HG03045 (cell line): ENCODE results near the gene DGKA.
A peak's percentile ranks its signal among the peaks of the same experiment; 100 is the strongest.
"Not testable (repeated sequence)": the region's sequence is repeated elsewhere in the genome, so short reads cannot be mapped to it uniquely, and the experiment has no call there.

Source experiments
- ATAC-seq: cut with Tn5 transposase; IDR thresholded peaks from one replicate; pipeline ENCODE4 v1.9.1; 2021; ENCODE audit warnings: mild to moderate bottlenecking, moderate library complexity; ENCODE audit not compliant: unreplicated experiment

DGKA gene

DNA sequence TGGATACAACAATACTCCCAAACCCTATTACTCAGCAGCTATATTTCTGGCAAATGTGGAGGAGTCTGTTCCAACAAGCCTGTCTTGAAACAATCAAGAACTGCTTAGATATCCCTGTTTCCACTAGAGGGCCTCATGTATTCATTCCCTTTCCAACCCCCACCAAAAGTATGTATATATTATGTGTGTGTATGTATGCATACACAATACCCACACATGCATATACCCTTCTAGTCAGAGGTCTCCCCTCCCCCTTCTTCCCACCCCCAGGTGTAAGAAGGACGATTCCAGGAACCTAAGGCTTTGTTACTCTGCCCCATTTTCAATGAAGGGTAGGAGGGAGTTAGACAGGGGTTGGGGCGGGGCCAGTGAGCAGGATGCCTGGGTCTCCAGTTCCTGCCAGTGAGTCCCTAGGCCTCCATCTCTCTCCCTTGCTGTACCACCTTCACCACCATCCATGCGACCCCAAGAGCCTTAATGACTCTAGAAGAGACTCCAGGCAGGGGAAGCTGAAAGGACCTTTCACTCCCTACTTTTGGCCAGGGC, at the start of gene DGKA:
DGKA (plus strand) TSS at position 392 of the 546 bp plus-strand sequence. CDS start 5,342 bp downstream, outside the sequence.
- ATAC-seq: no peak

GRCh38 chr12:55885113-55885512, 45.8 kb upstream of the DGKA start:
- no peak for ATAC-seq

- no peak for ATAC-seq
These were observed 39.7 kb upstream of the DGKA start for GRCh38 chr12:55891310-55891709.

- ATAC-seq: no peak
These were observed 37.2 kb upstream of the DGKA start for GRCh38 chr12:55893723-55894122.

- no peak for ATAC-seq
These were observed 31.9 kb upstream of the DGKA start for GRCh38 chr12:55899082-55899481.

DNA sequence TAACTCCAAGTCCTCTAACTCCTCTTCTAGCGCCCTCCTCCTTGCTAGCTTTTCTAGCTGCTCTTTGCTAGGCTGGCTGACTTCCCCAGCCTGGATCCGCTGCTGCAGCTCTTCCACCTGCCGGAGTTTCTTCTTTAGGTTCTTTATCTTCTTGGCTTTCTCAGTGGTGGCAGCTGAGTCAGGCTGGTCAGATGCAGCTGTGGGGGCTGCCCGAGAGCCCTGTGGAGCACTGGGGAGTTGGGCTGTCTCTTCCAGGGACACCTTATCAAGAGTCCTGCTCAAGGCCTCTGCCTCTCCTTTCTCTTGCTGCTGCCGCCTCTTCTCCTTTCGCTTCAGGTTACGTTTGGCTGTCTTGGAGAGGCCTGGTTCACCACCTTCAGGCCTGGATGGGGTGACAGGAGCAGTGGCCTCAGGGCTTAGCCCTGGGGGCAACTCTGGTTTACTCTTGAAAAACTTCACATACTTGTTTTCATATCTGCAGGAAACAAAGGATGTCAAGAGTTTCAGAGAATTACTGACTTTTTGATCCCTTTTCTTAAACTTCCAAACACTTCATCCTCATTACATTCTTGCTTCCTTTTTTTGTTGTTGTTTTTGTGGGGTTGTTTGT, 29.0 kb upstream of the DGKA start:
- no peak for ATAC-seq

DNA sequence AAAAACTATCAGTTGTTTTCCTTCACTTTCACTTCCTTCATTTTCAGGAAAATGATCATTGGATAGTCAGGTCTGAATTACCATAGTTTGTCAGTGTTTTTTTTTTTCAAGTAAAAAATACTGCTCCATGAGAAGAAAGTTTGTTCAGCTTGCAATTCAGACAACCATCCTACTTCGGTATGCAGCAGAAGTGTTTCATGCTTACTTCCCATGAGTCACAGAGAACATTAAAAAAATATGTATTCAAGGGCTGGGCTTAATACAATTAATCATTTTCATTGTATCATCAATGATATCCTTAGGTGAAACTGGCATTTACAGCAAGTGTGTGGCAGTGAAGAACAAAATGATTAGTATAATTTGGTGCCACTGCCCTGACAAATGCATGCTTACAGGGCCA, 24.9 kb upstream of the DGKA start:
- no peak for ATAC-seq

DNA sequence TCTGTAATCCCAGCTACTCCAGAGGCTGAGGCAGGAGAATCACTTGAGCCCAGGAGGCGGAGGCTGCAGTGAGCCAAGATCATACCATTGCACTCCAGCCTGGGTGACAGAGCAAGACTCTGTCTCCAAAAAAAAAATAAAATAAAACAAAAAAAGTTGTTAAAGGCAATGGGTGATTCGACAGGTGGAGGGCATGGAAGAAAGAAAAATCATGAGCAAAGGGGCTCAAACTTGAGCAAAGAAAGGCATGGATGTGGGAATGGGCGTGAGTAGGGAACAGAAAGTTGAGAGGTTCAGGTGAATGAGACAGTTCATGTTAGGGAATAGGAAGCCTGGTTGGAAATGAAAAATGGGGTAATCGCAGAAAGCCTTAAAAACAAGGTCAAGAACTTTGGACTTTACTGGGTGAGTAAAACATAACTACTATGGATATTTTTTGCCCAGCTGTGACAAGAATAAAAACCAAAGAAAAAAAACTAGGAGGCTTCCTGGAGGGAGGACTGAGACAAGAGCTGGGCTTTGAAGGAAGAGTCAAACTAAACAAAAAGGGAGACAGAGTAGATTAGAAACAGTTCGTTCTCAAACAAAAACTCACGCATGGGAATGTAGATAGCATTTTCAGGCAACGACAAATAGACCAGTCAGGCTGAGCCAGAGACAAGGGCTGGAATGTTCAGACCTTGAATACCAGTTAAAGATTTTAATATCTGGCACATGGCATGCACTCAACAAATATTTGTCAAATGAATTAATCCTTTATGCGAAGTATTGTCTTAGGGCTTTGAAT, 22.0 kb upstream of the DGKA start:
- no peak for ATAC-seq

GRCh38 chr12:55909513-55909884, 21.5 kb upstream of the DGKA start:
- no peak for ATAC-seq

DNA sequence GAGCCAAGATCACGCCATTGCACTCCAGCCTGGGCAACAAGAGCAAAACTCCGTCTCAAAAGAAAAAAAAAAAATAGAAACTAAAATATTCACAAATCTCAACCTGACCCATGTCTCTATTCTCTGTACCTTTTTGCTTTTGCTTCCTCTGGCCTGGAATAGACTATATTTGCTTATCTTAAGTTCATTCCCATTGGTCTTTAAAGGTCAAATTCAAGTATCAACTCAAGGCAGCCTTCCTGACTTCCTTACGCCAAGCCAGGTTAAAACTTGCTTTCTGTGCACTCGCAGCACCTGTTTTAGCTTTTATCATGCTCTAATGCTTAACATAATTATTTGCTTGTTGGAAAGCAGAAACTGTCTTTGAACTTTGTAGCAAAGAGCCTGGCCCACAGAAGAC, 18.1 kb upstream of the DGKA start:
- ATAC-seq: no peak

- no peak for ATAC-seq
These were observed 15.5 kb upstream of the DGKA start for GRCh38 chr12:55915482-55915859.

GRCh38 chr12:55919032-55919431, 11.9 kb upstream of the DGKA start:
- ATAC-seq: not testable (repeated sequence)

DNA sequence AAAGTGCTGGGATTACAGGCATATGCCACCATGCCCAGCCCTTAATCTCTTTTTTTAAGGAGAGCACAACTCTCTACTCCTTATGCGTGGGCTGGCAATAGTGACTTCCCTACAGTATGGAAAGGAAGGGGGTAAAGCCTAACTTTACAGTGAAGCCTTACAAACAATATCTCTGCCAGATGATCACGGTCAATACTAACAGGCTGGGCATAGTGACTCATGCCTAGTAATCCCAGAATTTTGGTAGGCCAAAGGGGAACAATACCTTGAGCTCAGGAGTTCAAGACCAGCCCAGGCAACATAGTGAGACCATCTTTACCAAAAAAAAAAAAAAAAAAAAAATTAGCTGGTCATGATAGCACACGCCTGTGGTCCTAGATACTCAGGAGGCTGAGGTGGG, 8.8 kb upstream of the DGKA start:
- no peak for ATAC-seq

DNA sequence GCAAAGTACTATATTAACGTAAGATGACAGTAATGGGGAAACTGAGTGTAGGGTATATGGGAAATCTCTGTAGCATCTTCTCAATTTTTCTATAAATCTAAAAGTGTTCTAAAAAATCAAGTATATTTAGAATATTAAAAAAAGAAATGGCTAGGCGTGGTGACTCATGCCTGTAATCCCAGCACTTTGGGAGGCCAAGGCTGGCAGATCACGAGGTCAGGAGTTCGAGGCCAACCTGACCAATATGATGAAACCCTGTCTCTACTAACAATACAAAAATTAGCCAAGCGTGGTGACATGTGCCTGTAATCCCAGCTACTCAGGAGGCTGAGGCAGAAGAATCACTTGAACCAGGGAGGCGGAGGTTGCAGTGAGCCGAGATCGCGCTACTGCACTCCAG, 7.3 kb upstream of the DGKA start:
- not testable (repeated sequence) for ATAC-seq

- no peak for ATAC-seq
These were observed 5.6 kb upstream of the DGKA start for GRCh38 chr12:55925371-55925770.

DNA sequence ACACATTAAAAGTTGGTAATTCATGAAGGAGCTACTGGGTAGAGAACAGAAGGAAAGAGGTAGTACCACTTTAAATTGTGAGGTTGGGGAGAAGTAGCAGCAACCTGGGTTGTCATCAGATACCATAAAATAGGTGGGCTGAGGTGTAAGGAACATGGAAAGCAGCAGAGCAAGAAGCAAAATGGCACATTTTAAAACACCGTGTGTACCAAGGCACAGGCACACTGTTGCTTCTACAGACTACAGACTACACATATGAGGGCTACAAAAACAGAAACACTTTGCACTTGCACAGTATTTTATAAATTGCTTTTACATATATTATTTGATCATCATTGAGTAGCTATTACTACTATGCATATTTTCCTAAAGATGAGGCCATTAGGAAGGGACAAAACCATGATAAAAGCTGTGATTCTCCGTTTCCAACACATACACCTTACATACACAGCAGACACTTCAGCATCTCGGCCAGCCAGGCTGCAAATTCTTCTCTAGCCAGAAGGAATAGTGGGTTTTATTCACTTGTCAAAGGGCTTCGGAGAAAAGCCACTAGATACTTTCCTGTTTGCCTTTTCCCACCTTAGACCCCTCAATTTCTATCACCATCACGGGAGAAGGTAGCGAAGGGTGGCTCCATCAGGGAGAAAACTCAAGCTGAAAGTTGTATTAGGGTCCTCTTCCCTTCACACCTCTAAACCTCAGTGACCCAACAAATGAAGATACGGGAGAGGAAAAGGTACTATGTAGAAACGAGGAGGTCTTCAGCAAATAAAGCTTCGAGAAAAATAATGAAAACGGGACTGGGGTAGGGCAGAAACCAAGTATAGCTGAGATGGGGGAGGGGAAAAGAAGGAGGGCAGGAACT, 4.9 kb upstream of the DGKA start:
- no peak for ATAC-seq

DNA sequence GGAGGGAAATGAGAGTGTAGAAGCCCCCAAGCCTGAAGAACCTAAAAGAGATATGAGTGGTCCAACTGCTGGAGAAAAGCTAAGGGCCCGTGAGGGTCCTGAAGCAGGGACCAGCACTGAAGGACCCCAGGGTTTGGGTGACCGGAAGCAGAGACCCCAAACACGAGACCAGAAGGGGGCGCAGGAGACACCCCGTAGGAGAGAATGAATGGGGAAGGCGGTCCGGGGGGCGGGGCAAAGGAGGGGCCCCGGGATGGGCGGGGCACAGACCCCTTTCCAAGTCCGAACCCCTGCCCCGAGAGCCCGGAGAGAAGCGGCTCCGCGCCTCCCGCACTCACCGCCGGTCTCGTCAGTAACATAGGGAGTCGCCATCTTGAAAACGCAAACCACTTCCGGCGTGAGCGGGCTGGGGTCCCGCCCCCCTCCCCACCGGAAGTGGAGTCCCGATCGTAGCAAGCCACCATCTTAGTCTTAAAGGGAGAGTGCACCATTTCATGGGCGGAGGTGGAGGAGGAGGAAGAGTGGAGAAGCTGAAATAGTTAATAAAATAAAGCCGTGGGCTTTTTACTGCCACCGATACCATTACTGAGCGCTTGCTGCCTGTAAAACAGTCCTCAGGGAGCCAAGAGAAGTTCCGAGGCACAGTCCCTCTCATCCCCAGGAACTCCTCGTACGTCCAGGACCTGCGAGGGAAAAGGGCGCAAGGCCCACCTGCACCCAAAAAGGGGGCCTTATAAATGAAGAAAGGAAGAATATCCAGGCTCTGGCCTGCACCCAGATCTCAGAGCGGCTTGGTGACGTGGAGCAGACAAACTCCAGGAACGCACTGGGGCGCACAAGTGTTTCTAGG, 4.0 kb upstream of the DGKA start:
- peak; percentile 57 for ATAC-seq

- peak; percentile 39 for ATAC-seq
These were observed 3.1 kb upstream of the DGKA start, which contains the start of gene PYM1 for GRCh38 chr12:55927588-55928502. PYM1 (minus strand) TSS chr12:55927894; CDS start chr12:55927761, 133 bp downstream.

DNA sequence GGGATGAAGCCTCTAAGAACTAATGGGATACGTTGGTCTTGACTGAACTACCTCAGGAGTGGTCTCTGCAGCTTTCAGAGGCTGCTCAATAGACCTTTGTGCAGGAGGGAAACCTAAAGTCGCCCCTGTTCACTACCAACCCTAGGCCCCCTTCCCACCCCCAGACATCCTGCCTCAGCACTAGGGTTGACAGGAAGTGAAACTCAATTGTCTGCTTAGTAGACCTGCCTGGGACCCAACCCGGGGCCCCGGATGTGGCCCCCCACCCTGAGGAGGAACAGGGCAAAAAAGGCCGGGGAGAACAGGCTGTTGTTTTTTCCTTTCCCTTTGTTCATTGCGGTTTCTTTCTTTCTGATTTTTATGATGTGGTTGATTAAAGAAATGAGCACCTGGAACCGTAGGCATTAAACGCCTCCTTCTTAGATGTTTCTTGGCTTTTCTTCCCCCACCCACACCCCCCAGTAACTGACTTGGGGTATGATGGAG, 1.6 kb upstream of the DGKA start:
- no peak for ATAC-seq
